HEK293 (cell line): ENCODE results near the gene IZUMO4.

ENCODE experiments used
- BCL11A ChIP-seq: fragments of 450-650 bp; formaldehyde crosslinking; IDR thresholded peaks from 2 replicates; pipeline ENCODE4 v1.5.1; 2016; ENCODE audit warnings: low read depth, missing biosample characterization, missing genetic modification characterization
- EGR2 ChIP-seq: fragments of 450-650 bp; formaldehyde crosslinking; IDR thresholded peaks from 2 replicates; pipeline ENCODE4 v1.5.1; 2016; ENCODE audit warnings: low read depth, missing biosample characterization, missing genetic modification characterization
- GLIS1 ChIP-seq: fragments of 450-650 bp; formaldehyde crosslinking; IDR thresholded peaks from 2 replicates; pipeline ENCODE4 v1.5.1; 2016; ENCODE audit warnings: missing biosample characterization, missing genetic modification characterization
- IKZF3 ChIP-seq: fragments of 450-650 bp; IDR thresholded peaks from 2 replicates; pipeline ENCODE4 v1.5.0; 2018; ENCODE audit warnings: missing biosample characterization, mild to moderate bottlenecking, missing genetic modification characterization, moderate library complexity
- KLF16 ChIP-seq: fragments of 450-650 bp; formaldehyde crosslinking; IDR thresholded peaks from 2 replicates; pipeline ENCODE4 v1.5.1; 2017; ENCODE audit warnings: missing biosample characterization, missing genetic modification characterization
- KLF9 ChIP-seq: fragments of 450-650 bp; formaldehyde crosslinking; IDR thresholded peaks from 2 replicates; pipeline ENCODE4 v1.5.1; 2016; ENCODE audit warnings: missing biosample characterization, missing genetic modification characterization, low read depth
- RBAK ChIP-seq: fragments of 450-650 bp; formaldehyde crosslinking; IDR thresholded peaks from 2 replicates; pipeline ENCODE4 v1.5.1; 2016; ENCODE audit warnings: missing biosample characterization, missing genetic modification characterization
- REST ChIP-seq: fragments of 450-650 bp; formaldehyde crosslinking; IDR thresholded peaks from 2 replicates; pipeline ENCODE4 v1.5.1; 2016; ENCODE audit warnings: missing biosample characterization, missing genetic modification characterization
- YY2 ChIP-seq: fragments of 450-650 bp; formaldehyde crosslinking; IDR thresholded peaks from 2 replicates; pipeline ENCODE4 v1.5.1; 2016; ENCODE audit warnings: missing biosample characterization, missing genetic modification characterization
- ZBTB1 ChIP-seq: fragments of 450-650 bp; formaldehyde crosslinking; IDR thresholded peaks from 2 replicates; pipeline ENCODE4 v1.5.1; 2016; ENCODE audit warnings: missing biosample characterization, missing genetic modification characterization
- ZBTB6 ChIP-seq: fragments of 450-650 bp; formaldehyde crosslinking; IDR thresholded peaks from 2 replicates; pipeline ENCODE4 v1.5.1; 2017; ENCODE audit warnings: missing biosample characterization, missing genetic modification characterization
- ZBTB7A ChIP-seq: fragments of 450-650 bp; formaldehyde crosslinking; IDR thresholded peaks from 2 replicates; pipeline ENCODE4 v1.5.1; 2016; ENCODE audit warnings: low read depth, missing biosample characterization, missing genetic modification characterization
- ZFP41 ChIP-seq: fragments of 450-650 bp; formaldehyde crosslinking; IDR thresholded peaks from 2 replicates; pipeline ENCODE4 v1.5.1; 2016; ENCODE audit warnings: missing biosample characterization, missing genetic modification characterization, borderline replicate concordance
- ZNF133 ChIP-seq: fragments of 450-650 bp; formaldehyde crosslinking; IDR thresholded peaks from 2 replicates; pipeline ENCODE4 v1.5.1; 2016; ENCODE audit warnings: missing biosample characterization, missing genetic modification characterization
- ZNF19 ChIP-seq: fragments of 450-650 bp; formaldehyde crosslinking; IDR thresholded peaks from 2 replicates; pipeline ENCODE4; 2016; ENCODE audit warnings: missing biosample characterization, missing genetic modification characterization, low read depth
- ZNF221 ChIP-seq: fragments of 450-650 bp; formaldehyde crosslinking; IDR thresholded peaks from 2 replicates; pipeline ENCODE4 v1.5.1; 2017; ENCODE audit warnings: missing biosample characterization, missing genetic modification characterization, borderline replicate concordance
- ZNF223 ChIP-seq: fragments of 450-650 bp; formaldehyde crosslinking; IDR thresholded peaks from 2 replicates; pipeline ENCODE4 v1.5.1; 2016; ENCODE audit warnings: missing biosample characterization, missing genetic modification characterization
- ZNF248 ChIP-seq: fragments of 450-650 bp; formaldehyde crosslinking; IDR thresholded peaks from 2 replicates; pipeline ENCODE4 v1.5.1; 2017; ENCODE audit warnings: missing biosample characterization, missing genetic modification characterization
- ZNF394 ChIP-seq: fragments of 450-650 bp; formaldehyde crosslinking; IDR thresholded peaks from 2 replicates; pipeline ENCODE4 v1.5.1; 2016; ENCODE audit warnings: missing biosample characterization, missing genetic modification characterization, mild to moderate bottlenecking, moderate library complexity, borderline replicate concordance
- ZNF433 ChIP-seq: fragments of 450-650 bp; formaldehyde crosslinking; IDR thresholded peaks from 2 replicates; pipeline ENCODE4 v1.5.1; 2016; ENCODE audit warnings: missing biosample characterization, missing genetic modification characterization, low read depth
- ZNF514 ChIP-seq: fragments of 450-650 bp; formaldehyde crosslinking; IDR thresholded peaks from 2 replicates; pipeline ENCODE4 v1.5.1; 2016; ENCODE audit warnings: missing biosample characterization, missing genetic modification characterization
- ZNF521 ChIP-seq: fragments of 450-650 bp; formaldehyde crosslinking; IDR thresholded peaks from 2 replicates; pipeline ENCODE4 v1.5.1; 2017; ENCODE audit warnings: missing biosample characterization, mild to moderate bottlenecking, missing genetic modification characterization
- ZNF549 ChIP-seq: fragments of 450-650 bp; IDR thresholded peaks from 2 replicates; pipeline ENCODE4 v1.5.1; 2018; ENCODE audit warnings: missing biosample characterization, missing genetic modification characterization, mild to moderate bottlenecking, inconsistent platforms, moderate library complexity
- ZNF580 ChIP-seq: fragments of 450-650 bp; formaldehyde crosslinking; IDR thresholded peaks from 2 replicates; pipeline ENCODE4 v1.5.1; 2016; ENCODE audit warnings: missing biosample characterization, missing genetic modification characterization
- ZNF585B ChIP-seq: fragments of 450-650 bp; formaldehyde crosslinking; IDR thresholded peaks from 2 replicates; pipeline ENCODE4 v1.5.1; 2016; ENCODE audit warnings: missing biosample characterization, missing genetic modification characterization
- ZNF610 ChIP-seq: fragments of 450-650 bp; formaldehyde crosslinking; IDR thresholded peaks from 2 replicates; pipeline ENCODE4 v1.5.1; 2016; ENCODE audit warnings: missing biosample characterization, missing genetic modification characterization, borderline replicate concordance
- ZNF658 ChIP-seq: fragments of 450-650 bp; formaldehyde crosslinking; IDR thresholded peaks from 2 replicates; pipeline ENCODE4; 2016; ENCODE audit warnings: missing biosample characterization, missing genetic modification characterization
- ZNF670 ChIP-seq: fragments of 450-650 bp; formaldehyde crosslinking; IDR thresholded peaks from 2 replicates; pipeline ENCODE4 v1.5.1; 2016; ENCODE audit warnings: missing biosample characterization, missing genetic modification characterization, low read depth
- ZNF776 ChIP-seq: fragments of 450-650 bp; formaldehyde crosslinking; IDR thresholded peaks from 2 replicates; pipeline ENCODE4 v1.5.0; 2017; ENCODE audit warnings: missing biosample characterization, missing genetic modification characterization, borderline replicate concordance
- ZSCAN30 ChIP-seq: fragments of 450-650 bp; IDR thresholded peaks from 2 replicates; pipeline ENCODE4 v1.5.1; 2018; ENCODE audit warnings: missing biosample characterization, mild to moderate bottlenecking, missing genetic modification characterization, moderate library complexity
- TF ChIP-seq, protein P1 (sequence below): fragments of 450-650 bp; formaldehyde crosslinking; IDR thresholded peaks from 2 replicates; pipeline ENCODE4 v1.5.1; 2016; ENCODE audit warnings: missing biosample characterization, missing genetic modification characterization, borderline replicate concordance
- TF ChIP-seq, protein P2 (sequence below): fragments of 450-650 bp; formaldehyde crosslinking; IDR thresholded peaks from 2 replicates; pipeline ENCODE4 v1.5.1; 2016; ENCODE audit warnings: missing biosample characterization, missing genetic modification characterization

The IZUMO4 gene

DNA sequence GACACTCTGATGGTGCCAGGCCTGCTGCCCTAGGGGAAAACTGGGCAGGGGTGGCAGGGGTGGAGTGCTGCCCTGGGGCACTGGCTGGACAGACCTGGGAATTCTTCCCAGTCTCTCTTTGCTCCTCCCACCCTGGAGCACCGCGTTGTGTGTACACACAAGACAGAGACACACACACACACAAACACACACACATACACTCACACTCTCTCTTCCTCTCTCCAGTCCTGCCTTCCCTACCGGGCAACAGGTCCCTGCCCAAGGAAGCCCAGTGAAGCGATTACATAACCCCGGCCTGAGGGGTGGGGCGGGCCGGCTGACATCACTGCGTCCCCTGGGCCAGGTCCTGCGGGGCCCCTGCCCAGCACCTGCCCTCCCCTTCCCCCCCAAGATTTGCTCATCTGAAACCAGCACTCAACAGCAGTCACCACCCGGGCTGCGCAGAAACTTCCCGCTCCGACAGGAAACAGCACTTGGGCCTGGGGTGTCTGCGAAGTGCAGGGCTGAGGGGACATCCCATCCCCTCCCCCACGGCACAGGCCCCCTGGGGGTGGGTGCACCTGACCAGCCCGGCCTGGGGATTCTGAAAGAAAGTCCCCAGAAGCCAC is 46.9 kb upstream of the IZUMO4 start (continued):
- TF ChIP-seq ZNF221 (tag by site-specific recombination) (no peak), ZNF133 (tag by site-specific recombination) (no peak), ZFP41 (tag by site-specific recombination) (no peak), ZSCAN30 (tag by site-specific recombination) (no peak), ZNF670 (no peak), ZNF521 (tag by site-specific recombination) (no peak), ZNF19 (no peak), ZNF610 (tag by site-specific recombination) (no peak), KLF9 (peak; percentile 81), ZNF514 (tag by site-specific recombination) (no peak), ZNF549 (tag by site-specific recombination) (no peak), EGR2 (no peak), YY2 (tag by site-specific recombination) (no peak), ZNF433 (no peak), ZNF776 (tag by site-specific recombination) (no peak), GLIS1 (tag by site-specific recombination) (peak; percentile 92), ZNF580 (tag by site-specific recombination) (no peak), ZNF585B (no peak), BCL11A (tag by site-specific recombination) (peak; percentile 38; the same call in 1 of the 2 replicates), ZNF248 (no peak), RBAK (no peak), ZNF223 (no peak), REST (tag by site-specific recombination) (0 out of 2 replicates have a peak, but pooled peaks have one; percentile 32), ZNF658 (no peak), ZNF394 (tag by site-specific recombination) (peak; percentile 52; the same call in 1 of the 2 replicates), IKZF3 (tag by site-specific recombination) (peak; percentile 65; the same call in 1 of the 2 replicates), ZBTB1 (tag by site-specific recombination) (no peak), ZBTB7A (peak; percentile 82), ZBTB6 (no peak), KLF16 (tag by site-specific recombination) (peak; percentile 92)
- TF ChIP-seq, protein P1, sequence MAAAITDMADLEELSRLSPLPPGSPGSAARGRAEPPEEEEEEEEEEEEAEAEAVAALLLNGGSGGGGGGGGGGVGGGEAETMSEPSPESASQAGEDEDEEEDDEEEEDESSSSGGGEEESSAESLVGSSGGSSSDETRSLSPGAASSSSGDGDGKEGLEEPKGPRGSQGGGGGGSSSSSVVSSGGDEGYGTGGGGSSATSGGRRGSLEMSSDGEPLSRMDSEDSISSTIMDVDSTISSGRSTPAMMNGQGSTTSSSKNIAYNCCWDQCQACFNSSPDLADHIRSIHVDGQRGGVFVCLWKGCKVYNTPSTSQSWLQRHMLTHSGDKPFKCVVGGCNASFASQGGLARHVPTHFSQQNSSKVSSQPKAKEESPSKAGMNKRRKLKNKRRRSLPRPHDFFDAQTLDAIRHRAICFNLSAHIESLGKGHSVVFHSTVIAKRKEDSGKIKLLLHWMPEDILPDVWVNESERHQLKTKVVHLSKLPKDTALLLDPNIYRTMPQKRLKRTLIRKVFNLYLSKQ (tag by site-specific recombination): no peak
- TF ChIP-seq, protein P2, sequence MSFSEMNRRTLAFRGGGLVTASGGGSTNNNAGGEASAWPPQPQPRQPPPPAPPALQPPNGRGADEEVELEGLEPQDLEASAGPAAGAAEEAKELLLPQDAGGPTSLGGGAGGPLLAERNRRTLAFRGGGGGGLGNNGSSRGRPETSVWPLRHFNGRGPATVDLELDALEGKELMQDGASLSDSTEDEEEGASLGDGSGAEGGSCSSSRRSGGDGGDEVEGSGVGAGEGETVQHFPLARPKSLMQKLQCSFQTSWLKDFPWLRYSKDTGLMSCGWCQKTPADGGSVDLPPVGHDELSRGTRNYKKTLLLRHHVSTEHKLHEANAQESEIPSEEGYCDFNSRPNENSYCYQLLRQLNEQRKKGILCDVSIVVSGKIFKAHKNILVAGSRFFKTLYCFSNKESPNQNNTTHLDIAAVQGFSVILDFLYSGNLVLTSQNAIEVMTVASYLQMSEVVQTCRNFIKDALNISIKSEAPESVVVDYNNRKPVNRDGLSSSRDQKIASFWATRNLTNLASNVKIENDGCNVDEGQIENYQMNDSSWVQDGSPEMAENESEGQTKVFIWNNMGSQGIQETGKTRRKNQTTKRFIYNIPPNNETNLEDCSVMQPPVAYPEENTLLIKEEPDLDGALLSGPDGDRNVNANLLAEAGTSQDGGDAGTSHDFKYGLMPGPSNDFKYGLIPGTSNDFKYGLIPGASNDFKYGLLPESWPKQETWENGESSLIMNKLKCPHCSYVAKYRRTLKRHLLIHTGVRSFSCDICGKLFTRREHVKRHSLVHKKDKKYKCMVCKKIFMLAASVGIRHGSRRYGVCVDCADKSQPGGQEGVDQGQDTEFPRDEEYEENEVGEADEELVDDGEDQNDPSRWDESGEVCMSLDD: peak; percentile 58; the same call in 1 of the 2 replicates
